NCI-H524 treated with DMSO at 0.1 percent for 48 hours (cell line): ENCODE results near the gene MLEC.

Experiments
- DNase-seq: peaks from one replicate; lab custom pipeline; 2025; lab: John Stamatoyannopoulos, UW

The MLEC gene

GRCh38 chr12:120692524-120693033, 5.6 kb downstream of the MLEC start:
- DNase-seq = no peak

GRCh38 chr12:120693848-120694247, 6.9 kb downstream of the MLEC start:
- no peak for DNase-seq

GRCh38 chr12:120696626-120697025, 9.7 kb downstream of the MLEC start:
- DNase-seq = no peak

- no peak for DNase-seq
Observed at GRCh38 chr12:120697344-120697743, 10.4 kb downstream of the MLEC start.

- no peak for DNase-seq
Observed at GRCh38 chr12:120698665-120699064, 11.7 kb downstream of the MLEC start.

- no peak for DNase-seq
Observed at GRCh38 chr12:120699553-120699952, 12.6 kb downstream of the MLEC start.

GRCh38 chr12:120700886-120701285, 13.9 kb downstream of the MLEC start:
- no peak for DNase-seq

GRCh38 chr12:120702637-120703036, 15.7 kb downstream of the MLEC start:
- DNase-seq = no peak

- DNase-seq = no peak
Observed at GRCh38 chr12:120703311-120703942, 16.5 kb downstream of the MLEC start.

GRCh38 chr12:120705618-120706017, 18.7 kb downstream of the MLEC start:
- no peak for DNase-seq

- no peak for DNase-seq
Observed at GRCh38 chr12:120706029-120706428, 19.1 kb downstream of the MLEC start.

GRCh38 chr12:120708651-120709050, 21.7 kb downstream of the MLEC start:
- no peak for DNase-seq

- no peak for DNase-seq
Observed at GRCh38 chr12:120710031-120710804, 23.3 kb downstream of the MLEC start, which contains the start of gene UNC119B. Gene UNC119B, plus strand, starts transcription at chr12:120710458. Its CDS starts 17 bp downstream, at chr12:120710475.

- no peak for DNase-seq
Observed at GRCh38 chr12:120710805-120711296, 23.9 kb downstream of the MLEC start.

GRCh38 chr12:120711411-120711810, 24.5 kb downstream of the MLEC start:
- DNase-seq = no peak

- DNase-seq = no peak
Observed at GRCh38 chr12:120712610-120713009, 25.7 kb downstream of the MLEC start.

GRCh38 chr12:120713861-120714482, 27.0 kb downstream of the MLEC start:
- DNase-seq = peak; percentile 21

- DNase-seq = no peak
Observed at GRCh38 chr12:120718055-120718454, 31.1 kb downstream of the MLEC start.

GRCh38 chr12:120719072-120719471, 32.1 kb downstream of the MLEC start:
- no peak for DNase-seq

GRCh38 chr12:120719496-120720233, 32.7 kb downstream of the MLEC start:
- DNase-seq = no peak

- DNase-seq = no peak
Observed at GRCh38 chr12:120720234-120720986, 33.5 kb downstream of the MLEC start.
